HG02970 (cell line): ENCODE results near the gene THOC5.
"Not testable (repeated sequence)": the region's sequence is repeated elsewhere in the genome, so short reads cannot be mapped to it uniquely, and the experiment has no call there.

Source experiments
- ATAC-seq: cut with Tn5 transposase; IDR thresholded peaks from one replicate; pipeline ENCODE4 v1.9.1; 2021; ENCODE audit warnings: mild to moderate bottlenecking, moderate library complexity, moderate number of reproducible peaks; ENCODE audit not compliant: unreplicated experiment, low FRiP score

The THOC5 gene

GRCh38 chr22:29553351-29554224 lies at the start of gene THOC5:
THOC5 (minus strand) TSS chr22:29553757; CDS start chr22:29549147, 4,610 bp downstream.
- ATAC-seq = peak; percentile 87

- ATAC-seq = no peak
These were observed 45.1 kb upstream of the THOC5 start for GRCh38 chr22:29598684-29599020.

GRCh38 chr22:29597871-29598683 lies 44.5 kb upstream of the THOC5 start:
- not testable (repeated sequence) for ATAC-seq

DNA sequence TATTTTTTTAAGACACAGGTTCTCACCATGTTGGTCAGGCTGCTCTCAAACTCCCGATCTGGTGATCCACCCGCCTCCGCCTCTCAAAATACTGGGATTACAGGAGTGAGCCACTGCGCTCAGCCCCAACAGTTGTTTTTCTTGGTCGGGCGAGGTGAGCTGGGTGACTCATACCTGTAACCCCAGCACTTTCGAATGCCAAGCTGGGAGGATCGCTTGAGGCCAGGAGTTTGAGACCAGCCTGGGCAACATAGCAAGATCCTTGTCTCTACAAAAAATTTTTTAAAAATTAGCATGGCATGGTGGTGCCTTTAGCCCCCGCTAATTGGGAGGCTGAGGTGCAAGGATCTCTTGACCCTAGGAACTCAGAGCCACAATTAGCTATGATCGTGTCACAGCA lies 42.9 kb upstream of the THOC5 start:
- ATAC-seq = no peak

GRCh38 chr22:29594447-29594846 lies 40.9 kb upstream of the THOC5 start:
- ATAC-seq = not testable (repeated sequence)

DNA sequence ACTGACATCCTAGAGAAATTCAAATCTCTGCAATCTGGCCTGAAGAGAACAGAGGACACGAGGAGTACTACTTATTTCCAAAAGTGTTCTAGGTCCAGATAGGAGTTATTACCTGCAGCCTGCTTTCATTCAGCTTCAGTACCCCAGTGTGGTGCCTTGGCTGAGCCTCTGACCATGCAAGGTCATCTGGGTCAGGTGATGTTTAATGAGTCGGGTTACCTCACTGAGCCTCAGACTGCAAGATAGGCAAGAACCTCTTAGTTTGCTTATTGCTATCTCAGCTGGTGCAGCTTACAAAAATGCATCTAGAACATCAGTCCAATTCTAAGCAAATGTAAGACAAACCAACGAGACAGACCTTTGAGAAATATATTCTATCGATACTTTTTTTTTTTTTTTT lies 40.4 kb upstream of the THOC5 start:
- no peak for ATAC-seq

DNA sequence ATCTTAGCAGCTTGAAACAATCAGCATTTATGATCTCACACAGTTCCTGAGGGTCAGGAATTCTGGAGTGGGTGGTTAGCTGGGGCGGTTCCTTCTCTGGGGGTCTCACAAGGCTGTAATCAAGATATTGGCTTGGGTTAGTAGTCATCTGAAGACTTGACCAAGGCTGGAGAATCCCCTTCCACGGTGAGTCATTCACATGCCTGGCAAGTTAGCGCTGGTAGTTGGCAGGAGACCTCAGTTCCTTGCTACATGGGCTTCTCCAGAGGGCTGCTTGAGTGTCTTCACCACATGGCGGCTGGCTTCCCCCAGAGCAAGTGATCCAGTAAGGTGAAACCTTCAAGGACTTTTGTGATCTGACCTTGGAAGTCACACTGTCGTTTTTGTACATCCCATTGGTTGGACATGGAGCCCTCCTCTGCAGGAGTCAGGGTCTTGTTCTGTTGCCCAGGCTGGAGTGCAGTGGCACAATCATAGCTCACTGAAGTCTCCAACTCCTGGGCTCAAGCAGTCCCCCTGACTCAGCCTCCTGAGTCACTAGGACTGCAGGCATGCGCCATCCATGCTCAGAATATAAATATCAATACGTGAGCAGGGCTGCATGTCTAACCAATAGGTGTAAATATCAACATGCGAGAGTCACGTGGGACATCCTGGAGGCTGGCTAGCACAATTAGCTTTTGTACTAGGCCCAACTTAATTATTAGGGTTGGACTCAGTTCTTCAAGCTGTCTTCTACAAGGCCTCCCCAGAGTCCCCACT lies 34.6 kb upstream of the THOC5 start:
- no peak for ATAC-seq

GRCh38 chr22:29586193-29586705 lies 32.7 kb upstream of the THOC5 start:
- not testable (repeated sequence) for ATAC-seq

DNA sequence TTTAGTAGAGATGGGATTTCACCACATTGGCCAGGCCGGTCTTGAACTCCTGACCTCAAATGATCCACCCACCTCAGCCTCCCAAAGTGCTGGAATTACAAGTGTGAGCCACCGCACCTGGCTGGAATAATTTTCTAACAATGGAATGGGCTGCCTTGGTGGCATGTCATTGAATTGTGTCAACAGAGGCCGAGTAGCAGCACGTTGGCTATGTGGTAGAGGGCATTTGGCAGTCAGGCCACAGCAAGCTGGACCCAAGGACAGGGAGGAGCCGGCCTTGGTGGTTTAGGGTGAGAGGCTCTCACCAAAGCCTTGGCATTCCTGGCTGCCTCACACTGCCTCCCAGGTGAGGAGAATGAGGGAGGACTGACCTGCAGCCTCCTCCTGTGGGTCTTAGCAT lies 31.4 kb upstream of the THOC5 start:
- no peak for ATAC-seq

DNA sequence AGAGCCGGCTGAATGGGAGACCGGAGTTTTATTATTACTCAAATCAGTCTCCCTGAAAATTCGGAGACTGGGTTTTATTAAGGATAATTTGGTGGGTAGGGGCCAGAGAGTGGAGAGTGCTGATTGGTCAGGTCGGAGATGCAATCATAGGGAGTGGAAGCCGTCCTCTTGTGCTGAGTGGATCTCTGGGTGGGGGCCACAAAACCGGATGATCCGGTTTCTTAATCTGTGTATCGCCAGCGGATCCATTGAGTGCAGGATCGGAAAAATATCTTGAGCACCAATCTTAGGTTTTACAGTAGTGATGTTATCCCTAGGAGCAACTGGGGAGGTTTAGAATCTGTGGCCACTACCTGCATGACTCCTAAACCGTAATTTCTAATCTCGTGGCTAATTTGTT lies 28.2 kb upstream of the THOC5 start:
- no peak for ATAC-seq

- no peak for ATAC-seq
These were observed 26.7 kb upstream of the THOC5 start for GRCh38 chr22:29580200-29580810.

GRCh38 chr22:29578462-29579200 lies 25.1 kb upstream of the THOC5 start:
- no peak for ATAC-seq

DNA sequence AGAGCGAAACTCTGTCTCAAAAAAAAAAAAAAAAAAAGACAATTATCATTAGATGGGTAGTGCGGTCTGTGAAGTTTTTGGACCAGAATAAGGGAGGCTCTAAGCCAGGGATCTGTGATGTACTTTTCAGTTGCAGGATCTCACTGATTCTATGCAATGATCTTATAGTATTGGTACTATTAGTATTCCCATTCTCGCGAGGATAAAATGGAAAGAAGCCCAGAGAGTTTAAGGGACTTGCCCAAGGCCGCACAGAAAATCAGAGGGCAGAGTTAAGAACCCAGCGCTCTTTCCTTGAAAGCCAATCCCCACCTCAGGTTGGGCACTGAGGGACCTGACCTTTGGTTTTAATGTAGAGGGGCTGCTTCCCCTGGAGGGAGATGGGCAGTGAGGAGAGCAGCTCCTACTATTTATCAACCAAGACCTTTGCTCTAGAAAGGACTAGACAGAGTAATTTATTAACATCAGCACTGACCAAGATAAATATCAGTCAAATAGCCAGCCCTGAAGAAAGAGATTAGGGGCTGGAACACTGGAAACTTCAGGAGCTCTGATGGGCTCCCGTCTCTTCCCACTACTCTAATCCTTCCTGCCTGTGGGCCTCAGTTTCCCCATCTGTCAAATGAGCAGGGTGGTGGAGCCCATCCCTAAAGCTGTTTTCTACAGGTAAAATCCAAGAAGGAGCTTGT lies 21.3 kb upstream of the THOC5 start:
- ATAC-seq = no peak

GRCh38 chr22:29570912-29571549 lies 17.5 kb upstream of the THOC5 start:
- no peak for ATAC-seq

- no peak for ATAC-seq
These were observed 16.9 kb upstream of the THOC5 start for GRCh38 chr22:29570456-29570855.

GRCh38 chr22:29569011-29569678 lies 15.6 kb upstream of the THOC5 start:
- ATAC-seq = no peak

DNA sequence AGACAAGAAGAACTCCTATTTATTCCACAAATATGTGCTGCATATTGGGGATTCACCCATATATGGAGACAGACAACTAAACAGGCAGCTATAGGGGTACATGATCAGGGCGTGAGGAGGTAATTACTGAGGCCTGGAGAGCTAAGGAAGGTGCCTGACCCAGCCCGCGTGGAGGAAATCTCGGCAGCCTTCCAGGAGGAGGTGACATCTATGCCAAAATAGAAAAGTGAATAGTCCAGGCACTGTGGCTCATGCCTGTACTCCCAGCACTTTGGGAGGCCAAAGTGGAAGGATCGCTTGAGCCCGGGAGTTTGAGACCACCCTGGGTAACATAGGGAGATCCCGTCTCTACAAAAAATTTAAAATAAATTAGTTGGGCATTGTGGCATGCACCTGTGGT lies 13.8 kb upstream of the THOC5 start:
- ATAC-seq = no peak

DNA sequence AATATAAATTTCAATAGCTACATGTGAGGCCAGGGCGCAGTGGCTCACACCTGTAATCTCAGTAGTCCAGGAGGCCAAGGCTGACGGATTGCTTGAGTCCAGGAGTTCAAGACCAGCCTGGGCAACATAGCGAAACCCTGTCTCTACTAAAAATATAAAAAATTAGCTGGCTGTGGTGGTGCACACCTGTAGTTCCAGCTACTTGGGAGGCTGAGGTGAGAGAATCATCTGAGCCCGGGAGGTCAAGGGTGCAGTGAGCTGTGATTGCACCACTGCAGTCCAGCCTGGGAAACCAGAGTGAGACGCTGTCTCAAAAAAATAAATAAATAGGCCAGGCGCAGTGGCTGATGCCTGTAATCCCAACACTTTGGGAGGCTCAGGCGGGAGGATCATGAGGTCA lies 13.0 kb upstream of the THOC5 start:
- ATAC-seq = not testable (repeated sequence)
